Activated T-cell treated with anti-CD3 and anti-CD28 coated beads, Interleukin-2, amount 50 U/mL, for 48 hours (primary cell): Measurements from ENCODE around the gene LBH.
A peak's percentile ranks its signal among the peaks of the same experiment; 100 is the strongest.

Experiments
- DNase-seq, 2 experiments: peaks; one replicate each; pipeline ENCODE4 v3.0.0-alpha.2; 2020

LBH gene

DNA sequence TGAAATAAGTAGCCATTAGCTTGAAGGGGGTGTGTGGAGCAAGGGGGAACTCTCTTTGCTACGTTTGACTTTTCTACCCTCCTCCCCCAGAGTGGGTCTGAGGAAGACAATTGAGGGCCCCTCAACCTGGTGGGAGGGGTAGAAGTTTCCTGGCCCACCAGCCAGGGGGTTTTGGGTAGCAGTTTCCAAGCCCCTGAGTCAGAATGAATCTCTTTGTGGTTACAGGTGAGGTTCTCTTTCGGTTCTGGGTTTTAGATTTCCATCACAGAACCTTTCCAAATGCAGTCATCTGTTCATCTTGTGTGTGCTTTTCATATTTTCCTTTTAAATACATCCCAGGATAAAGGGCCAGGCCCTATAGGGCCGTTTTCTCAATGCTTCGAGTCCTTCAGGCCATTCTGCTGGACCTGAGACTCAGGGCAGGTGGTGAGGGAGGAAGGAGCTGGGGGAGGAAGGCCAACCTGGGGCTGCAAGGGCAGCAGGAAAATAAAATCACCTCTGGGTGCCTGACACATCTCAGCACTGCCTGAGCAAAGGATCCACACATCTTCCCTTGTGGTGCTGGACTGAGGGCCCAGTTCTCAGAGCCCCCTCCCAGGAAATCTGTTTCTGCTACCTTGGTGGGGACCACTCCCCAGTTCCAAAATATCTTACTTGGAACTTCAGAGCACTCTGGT lies 4.7 kb downstream of the LBH start:
- DNase-seq, result peak; percentile 68 to 73

DNA sequence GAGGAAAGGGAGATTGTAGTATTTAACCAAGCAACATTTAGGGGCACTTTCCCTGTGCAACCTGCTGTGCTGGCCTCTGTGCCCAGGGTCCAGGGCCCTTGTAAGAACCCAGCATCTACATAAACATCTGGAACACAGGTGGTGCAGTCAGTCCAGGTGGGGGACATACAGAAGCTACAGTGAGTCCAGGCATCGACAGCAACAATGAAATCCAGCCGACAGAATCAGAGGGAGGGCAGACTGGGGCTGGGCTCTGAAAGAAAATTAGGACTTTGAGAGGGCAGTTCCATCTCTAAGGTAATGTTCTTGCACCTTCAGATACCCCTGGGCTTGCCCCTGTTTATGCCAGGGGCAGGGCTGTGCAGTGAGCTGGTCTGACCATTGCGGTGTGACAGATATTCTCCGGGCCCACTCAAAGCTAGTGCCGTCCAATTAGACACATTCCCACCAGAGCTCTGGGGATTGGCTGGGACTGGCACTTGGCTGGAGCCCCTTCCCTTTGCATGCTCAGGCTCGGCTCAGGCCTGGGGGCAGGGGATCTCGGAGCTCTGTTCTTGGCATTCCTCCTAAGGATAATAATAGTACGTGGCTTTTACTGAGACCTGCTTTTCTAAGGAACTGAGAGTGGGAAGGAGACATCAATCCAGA lies 5.4 kb downstream of the LBH start:
- peak; percentile 22 to 26 for DNase-seq

DNA sequence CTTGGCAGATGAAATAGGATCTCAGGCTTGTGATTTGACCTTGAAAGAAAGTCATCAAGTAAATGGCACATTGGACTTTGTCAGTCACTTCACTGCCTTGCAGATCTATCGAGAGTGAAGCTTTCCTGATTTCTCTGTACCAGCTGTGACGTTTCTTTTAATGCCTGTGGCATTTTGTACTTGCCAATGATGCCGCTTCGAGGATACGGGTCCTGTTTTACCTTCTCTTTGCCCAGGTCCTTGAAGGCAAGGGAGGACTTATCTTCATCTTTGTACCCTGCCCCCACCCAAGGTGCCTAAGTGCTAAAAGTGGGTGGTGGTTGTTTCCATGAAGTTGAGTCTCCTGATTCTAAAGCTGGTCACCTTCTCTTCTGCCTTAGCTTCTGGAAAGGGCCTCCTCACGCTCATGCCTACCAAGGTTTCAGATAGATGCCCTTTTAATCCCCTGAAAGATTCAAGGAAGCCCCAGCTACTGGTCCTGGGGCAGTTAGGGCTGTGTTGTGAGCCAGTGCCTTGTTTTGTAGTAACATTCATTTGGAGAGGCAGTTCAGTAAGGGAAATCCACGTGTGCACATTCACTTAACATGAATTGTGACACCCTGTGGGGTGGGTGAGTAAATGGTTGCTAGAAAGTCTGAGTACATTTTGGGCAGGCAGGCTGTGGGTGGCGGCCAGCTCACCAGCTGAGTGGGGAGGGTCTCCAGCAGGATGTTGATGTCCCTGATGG lies 6.1 kb downstream of the LBH start:
- peak; percentile 66 to 73 for DNase-seq

GRCh38 chr2:30237966-30238800 lies 6.8 kb downstream of the LBH start:
- DNase-seq, result peak; percentile 34 to 36

DNA sequence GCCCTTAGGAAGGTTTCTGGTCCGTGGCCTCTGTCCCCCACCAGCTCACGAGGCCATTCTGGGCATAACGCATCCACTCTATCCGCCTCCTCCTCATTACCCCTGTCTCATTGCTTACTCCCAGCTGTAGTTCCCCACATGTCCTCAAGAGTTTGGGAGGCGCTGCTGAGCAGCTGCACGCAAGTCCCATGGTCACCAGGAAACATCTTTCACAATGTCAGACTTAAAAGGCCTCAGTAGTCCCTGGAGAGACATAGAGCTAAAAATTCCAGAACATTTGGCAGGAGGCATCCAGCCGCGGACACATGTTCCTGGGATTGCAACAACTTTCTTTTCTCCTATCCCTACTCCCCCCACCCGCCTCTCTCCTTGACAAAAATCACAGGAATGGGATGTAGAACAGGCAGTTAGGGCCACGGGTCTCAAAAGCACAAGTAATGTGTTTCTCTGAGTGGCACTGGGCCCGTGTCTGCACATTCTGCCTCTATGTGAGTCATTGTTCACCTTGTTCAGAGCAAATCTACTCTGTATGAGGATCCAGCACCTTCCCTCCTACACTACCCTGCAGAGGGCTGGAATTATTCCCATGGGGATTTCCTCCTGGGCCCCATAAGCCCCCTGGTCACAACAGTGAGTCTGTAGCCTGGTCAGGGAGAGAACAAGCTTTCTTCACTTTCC lies 8.1 kb downstream of the LBH start:
- peak; percentile 87 to 88 for DNase-seq

- DNase-seq, result peak; percentile 44 to 45
Measured at GRCh38 chr2:30239986-30240752, 8.8 kb downstream of the LBH start.

GRCh38 chr2:30243231-30243630 lies 11.9 kb downstream of the LBH start:
- no peak for DNase-seq

DNA sequence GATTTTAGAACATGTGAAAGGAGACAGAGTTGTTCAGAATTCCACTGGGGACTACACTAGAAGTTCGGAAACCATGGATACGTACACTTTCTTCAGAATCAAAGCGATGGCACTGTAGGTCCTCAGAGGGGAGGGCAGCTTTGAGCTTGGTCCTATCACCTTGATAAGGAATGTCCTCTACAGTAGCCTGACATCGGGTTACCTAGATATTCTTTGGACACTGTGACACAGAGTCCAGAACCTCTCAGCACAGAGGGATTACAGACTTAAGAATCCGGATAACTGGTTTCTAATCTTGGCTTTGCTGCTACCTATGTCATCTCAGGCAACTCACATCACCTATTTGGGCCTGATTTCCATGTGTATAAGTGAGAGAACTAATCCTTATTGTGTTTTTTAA lies 14.0 kb downstream of the LBH start:
- DNase-seq, result no peak

GRCh38 chr2:30248791-30249190 lies 17.5 kb downstream of the LBH start:
- DNase-seq, result no peak

- DNase-seq, result no peak
Measured at GRCh38 chr2:30249354-30249753, 18.0 kb downstream of the LBH start.

- DNase-seq, result no peak
Measured at GRCh38 chr2:30250421-30250820, 19.1 kb downstream of the LBH start.

GRCh38 chr2:30252723-30253701 lies 21.7 kb downstream of the LBH start:
- DNase-seq, result peak; percentile 72 to 80

- DNase-seq, result no peak
Measured at GRCh38 chr2:30253873-30254684, 22.7 kb downstream of the LBH start.

GRCh38 chr2:30254685-30255001 lies 23.3 kb downstream of the LBH start:
- DNase-seq, result no peak

- no peak for DNase-seq
Measured at GRCh38 chr2:30255026-30255425, 23.7 kb downstream of the LBH start.

GRCh38 chr2:30255466-30256408 lies 24.4 kb downstream of the LBH start:
- DNase-seq, result no peak

GRCh38 chr2:30257266-30258214 lies 26.2 kb downstream of the LBH start:
- DNase-seq, result no peak
